Activated T-helper 2 cell treated with anti-CD3 and anti-CD28 coated beads, Interferon-gamma antibody, Interleukin-2, Interleukin-4, amounts not matched to agents 10 μg/mL and 5 μg/mL and 100 μg/mL, durations not matched to agents 14 hours and 24 hours and 36 hours (primary cell): ENCODE measurements around the gene PCLO. TPM values are rescaled to one million over a fixed set of nuclear protein-coding genes. Genes with fewer than 3 reads are reported as not detected.
A peak's percentile ranks its signal among the peaks of the same experiment; 100 is the strongest.

ENCODE experiments used
- DNase-seq: peaks from one replicate; pipeline ENCODE4 v3.0.0; 2021; ENCODE audit warnings: low spot score
- H3K27ac Mint-ChIP-seq: one replicate; pipeline ENCODE4 v1.8.0; 2021; ENCODE audit warnings: mixed read lengths
- H3K27me3 Mint-ChIP-seq: one replicate; pipeline ENCODE4 v1.8.0; 2021; ENCODE audit warnings: low read depth, mixed read lengths
- H3K36me3 Mint-ChIP-seq: one replicate; pipeline ENCODE4 v1.8.0; 2021; ENCODE audit warnings: low read depth, mixed read lengths
- H3K4me1 Mint-ChIP-seq: one replicate; pipeline ENCODE4 v1.8.0; 2021; ENCODE audit warnings: low read depth, mixed read lengths
- H3K4me3 Mint-ChIP-seq: one replicate; pipeline ENCODE4 v1.8.0; 2021; ENCODE audit warnings: low read depth, mild to moderate bottlenecking, moderate library complexity, mixed read lengths
- H3K9me3 Mint-ChIP-seq: one replicate; pipeline ENCODE4 v1.8.0; 2021; ENCODE audit warnings: mixed read lengths
- intact Hi-C: fragments of 100-400 bp; cut with micrococcal nuclease; formaldehyde crosslinking; loops from one replicate; pipeline ENCODE4 v1.15.1; 2023
- total RNA-seq: library from RNA; stranded (reverse); gene quantifications from 2 replicates; pipeline ENCODE4 v1.2.3, GENCODE V29; 2022

The PCLO gene
- not detected in 2 replicates for total RNA-seq

- Mint-ChIP-seq H3K27ac (no peak within 1 kb of the TSS), H3K4me3 (peak within 1 kb of the TSS; percentile 47), H3K4me1 (no peaks in the 10 kb centered on the region), H3K36me3 (no peaks in the 10 kb centered on the region), H3K27me3 (peaks cover 16% of the 10 kb centered on the region), H3K9me3 (no peaks in the 10 kb centered on the region)
- DNase-seq = peak; percentile 64
- intact Hi-C loops = no loop called here
These were observed at the start of gene PCLO for GRCh38 chr7:83162402-83163256. PCLO (minus strand) TSS chr7:83162884; CDS start chr7:83162592, 292 bp downstream.

DNA sequence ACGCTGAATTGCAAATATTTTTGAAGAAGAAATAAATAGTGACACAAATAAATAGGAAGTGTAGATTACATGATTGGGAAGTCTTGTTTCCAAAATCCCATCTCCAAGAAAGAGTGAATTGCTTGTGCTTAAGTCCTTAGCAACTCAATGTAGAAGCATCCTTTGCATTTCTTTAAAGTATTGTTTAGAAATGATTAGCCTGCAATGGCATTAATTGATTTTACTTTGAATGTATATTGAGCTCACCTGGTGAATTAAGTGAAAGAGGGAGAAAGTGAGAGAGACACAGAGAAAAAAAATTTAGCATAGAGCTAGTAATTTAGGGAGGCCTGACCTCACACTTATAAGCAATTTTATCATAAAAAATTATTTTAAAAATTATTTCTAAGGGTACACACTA, 49.0 kb upstream of the PCLO start:
- Mint-ChIP-seq H3K4me1 (no peaks in the 10 kb centered on the region), H3K36me3 (no peaks in the 10 kb centered on the region), H3K27ac (no peak overlapping the region), H3K9me3 (no peaks in the 10 kb centered on the region), H3K27me3 (no peaks in the 10 kb centered on the region), H3K4me3 (no peak overlapping the region)
- intact Hi-C loops = no loop called here
- DNase-seq = no peak

DNA sequence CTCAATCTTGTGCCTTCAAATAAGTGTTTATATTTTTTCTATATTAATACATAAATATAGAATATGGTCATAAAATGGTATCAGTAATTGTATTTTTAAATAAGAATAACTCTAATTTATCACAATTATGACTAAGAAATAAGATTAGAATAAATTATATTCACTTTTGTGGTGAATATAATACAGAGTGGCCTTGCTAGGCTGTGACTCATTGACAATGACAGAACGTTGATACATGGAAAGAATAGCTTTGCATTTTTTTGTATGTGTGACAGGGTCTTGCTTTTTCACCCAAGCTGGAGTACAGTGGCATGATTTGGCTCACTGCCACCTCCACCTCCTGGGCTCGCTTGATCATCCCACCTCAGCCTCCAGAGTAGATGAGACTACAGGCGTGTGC, 47.8 kb upstream of the PCLO start:
- Mint-ChIP-seq H3K36me3 (no peaks in the 10 kb centered on the region), H3K27ac (no peak overlapping the region), H3K27me3 (no peaks in the 10 kb centered on the region), H3K4me3 (no peak overlapping the region), H3K9me3 (no peaks in the 10 kb centered on the region), H3K4me1 (no peaks in the 10 kb centered on the region)
- intact Hi-C loops = no loop called here
- DNase-seq = no peak

- intact Hi-C loops = no loop called here
- H3K36me3 Mint-ChIP-seq = no peaks in the 10 kb centered on the region
- H3K27me3 Mint-ChIP-seq = no peaks in the 10 kb centered on the region
- H3K4me1 Mint-ChIP-seq = no peaks in the 10 kb centered on the region
- DNase-seq = no peak
- H3K27ac Mint-ChIP-seq = no peak overlapping the region
- no peaks in the 10 kb centered on the region for H3K9me3 Mint-ChIP-seq
- no peak overlapping the region for H3K4me3 Mint-ChIP-seq
These were observed 42.0 kb upstream of the PCLO start for GRCh38 chr7:83204715-83205114.

GRCh38 chr7:83201355-83201754, 38.7 kb upstream of the PCLO start:
- DNase-seq = no peak
- Mint-ChIP-seq H3K4me3 (no peak overlapping the region), H3K36me3 (no peaks in the 10 kb centered on the region), H3K27ac (no peak overlapping the region), H3K4me1 (no peaks in the 10 kb centered on the region), H3K9me3 (no peaks in the 10 kb centered on the region), H3K27me3 (no peaks in the 10 kb centered on the region)
- intact Hi-C loops = no loop called here

- Mint-ChIP-seq H3K4me1 (no peaks in the 10 kb centered on the region), H3K27me3 (no peaks in the 10 kb centered on the region), H3K4me3 (no peak overlapping the region), H3K9me3 (no peaks in the 10 kb centered on the region), H3K27ac (no peak overlapping the region), H3K36me3 (no peaks in the 10 kb centered on the region)
- DNase-seq = no peak
- intact Hi-C loops = no loop called here
These were observed 28.1 kb upstream of the PCLO start for GRCh38 chr7:83190659-83191389.

GRCh38 chr7:83178796-83179195, 16.1 kb upstream of the PCLO start:
- intact Hi-C loops = no loop called here
- Mint-ChIP-seq H3K27ac (no peak overlapping the region), H3K4me3 (no peak overlapping the region), H3K27me3 (no peaks in the 10 kb centered on the region), H3K36me3 (no peaks in the 10 kb centered on the region), H3K9me3 (peaks cover 11% of the 10 kb centered on the region), H3K4me1 (no peaks in the 10 kb centered on the region)
- no peak for DNase-seq

DNA sequence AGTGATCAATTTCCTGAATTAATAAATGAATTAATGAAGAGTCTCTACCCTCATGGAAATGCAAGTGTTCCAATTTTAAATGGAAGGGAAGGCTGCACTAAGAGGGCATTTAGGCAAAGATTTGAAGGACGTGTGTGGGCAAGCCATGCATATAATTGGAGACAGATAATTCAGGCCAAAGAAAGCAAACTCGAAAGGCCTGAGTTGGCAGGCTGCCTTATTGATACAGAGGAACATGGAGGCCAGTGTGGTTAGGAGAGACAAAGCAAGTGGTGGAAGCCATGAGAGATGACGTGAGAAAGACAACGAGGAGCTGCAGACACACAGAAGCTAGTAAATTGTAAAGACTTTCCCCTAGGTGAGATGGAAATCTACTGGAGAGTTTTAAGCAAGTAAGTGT, 15.4 kb upstream of the PCLO start:
- no peaks in the 10 kb centered on the region for H3K27me3 Mint-ChIP-seq
- no peak overlapping the region for H3K4me3 Mint-ChIP-seq
- H3K4me1 Mint-ChIP-seq = no peaks in the 10 kb centered on the region
- peaks cover 6% of the 10 kb centered on the region for H3K9me3 Mint-ChIP-seq
- no peaks in the 10 kb centered on the region for H3K36me3 Mint-ChIP-seq
- H3K27ac Mint-ChIP-seq = no peak overlapping the region
- intact Hi-C loops = no loop called here
- no peak for DNase-seq

- intact Hi-C loops = no loop called here
- Mint-ChIP-seq H3K4me1 (no peaks in the 10 kb centered on the region), H3K9me3 (no peaks in the 10 kb centered on the region), H3K4me3 (no peak overlapping the region), H3K27me3 (no peaks in the 10 kb centered on the region), H3K27ac (no peak overlapping the region), H3K36me3 (no peaks in the 10 kb centered on the region)
- no peak for DNase-seq
These were observed 11.0 kb upstream of the PCLO start for GRCh38 chr7:83173664-83174063.

DNA sequence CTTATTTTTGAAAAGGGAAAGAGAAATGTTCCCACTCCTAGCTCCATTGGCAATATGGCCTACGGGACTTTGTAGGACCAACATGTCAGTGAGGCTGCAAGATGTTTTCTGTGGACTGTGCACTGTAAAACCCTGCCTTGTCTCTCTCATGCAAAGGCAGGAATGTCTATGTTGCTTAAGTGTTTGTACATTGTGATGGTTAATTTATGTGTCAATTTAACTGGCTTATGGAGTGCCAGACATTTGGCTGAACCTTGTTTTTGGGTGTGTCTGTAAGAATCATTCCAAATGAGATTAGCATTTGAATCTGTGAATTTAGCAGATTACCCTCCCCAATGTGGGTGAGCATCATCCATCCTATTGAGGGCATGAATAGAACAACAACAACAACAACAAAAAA, 4.1 kb upstream of the PCLO start:
- Mint-ChIP-seq H3K4me1 (no peaks in the 10 kb centered on the region), H3K27me3 (peaks cover 8% of the 10 kb centered on the region)

GRCh38 chr7:83161899-83162401, 734 bp downstream of the PCLO start:
- intact Hi-C loops = no loop called here
- DNase-seq = no peak
- Mint-ChIP-seq H3K4me1 (no peaks in the 10 kb centered on the region), H3K4me3 (peak overlapping the region; percentile 47), H3K27me3 (peaks cover 16% of the 10 kb centered on the region), H3K9me3 (no peaks in the 10 kb centered on the region), H3K36me3 (no peaks in the 10 kb centered on the region), H3K27ac (no peak overlapping the region)

More for the DNA sequence above, 4.1 kb upstream of the PCLO start:
- no peak for DNase-seq
- no peaks in the 10 kb centered on the region for H3K36me3 Mint-ChIP-seq
- H3K9me3 Mint-ChIP-seq = no peaks in the 10 kb centered on the region
- no peak overlapping the region for H3K27ac Mint-ChIP-seq
- intact Hi-C loops = no loop called here
- no peak overlapping the region for H3K4me3 Mint-ChIP-seq

DNA sequence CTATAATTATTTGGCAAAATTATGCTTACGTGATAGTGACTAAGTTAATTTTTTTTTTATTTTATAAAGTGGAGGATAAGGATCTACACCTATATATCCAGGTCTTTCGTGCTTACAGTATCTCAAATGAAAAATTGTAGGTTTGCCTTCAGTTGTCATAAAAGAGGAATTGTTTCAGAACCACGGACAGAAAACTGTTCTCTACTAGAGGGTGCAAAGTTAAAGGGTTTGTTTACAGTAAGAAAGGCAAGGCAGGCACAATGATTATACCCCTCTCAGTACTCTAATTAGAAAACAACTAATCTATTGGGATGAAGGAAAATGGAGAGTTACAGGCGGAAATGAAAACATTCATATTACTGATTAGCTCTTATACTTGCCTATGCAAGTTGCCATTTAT, 1.5 kb downstream of the PCLO start:
- H3K36me3 Mint-ChIP-seq = no peaks in the 10 kb centered on the region
- H3K27me3 Mint-ChIP-seq = peaks cover 16% of the 10 kb centered on the region
- no peaks in the 10 kb centered on the region for H3K4me1 Mint-ChIP-seq
- no peak overlapping the region for H3K27ac Mint-ChIP-seq
- H3K9me3 Mint-ChIP-seq = no peaks in the 10 kb centered on the region
- DNase-seq = no peak
- H3K4me3 Mint-ChIP-seq = no peak overlapping the region
- intact Hi-C loops = no loop called here

DNA sequence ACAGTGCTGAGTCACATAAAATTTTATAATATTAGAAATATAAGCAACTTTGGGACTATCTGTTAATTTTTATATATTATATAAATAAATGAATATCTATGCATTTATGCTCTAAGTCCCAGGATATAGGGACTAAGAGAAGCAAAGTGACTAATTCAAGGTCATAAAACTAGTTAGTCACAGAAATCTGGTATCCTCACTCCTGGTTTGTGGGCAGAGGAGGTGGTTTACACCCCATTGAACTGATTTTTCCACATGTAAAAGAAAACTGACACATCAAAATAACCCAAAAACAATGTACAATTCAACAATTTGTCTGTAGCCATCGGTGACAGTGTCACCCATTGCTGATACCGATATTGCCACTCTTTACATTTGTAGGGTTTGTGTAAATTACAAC, 3.0 kb downstream of the PCLO start:
- Mint-ChIP-seq H3K9me3 (no peaks in the 10 kb centered on the region), H3K27me3 (peaks cover 16% of the 10 kb centered on the region), H3K4me3 (no peak overlapping the region), H3K4me1 (no peaks in the 10 kb centered on the region), H3K36me3 (no peaks in the 10 kb centered on the region), H3K27ac (no peak overlapping the region)
- intact Hi-C loops = no loop called here
- no peak for DNase-seq
